DMS114 treated with DMSO at 0.1 percent for 48 hours (cell line): Measurements from ENCODE around the gene SH2D1A.
"Not testable (repeated sequence)": the region's sequence is repeated elsewhere in the genome, so short reads cannot be mapped to it uniquely, and the experiment has no call there.

Experiments used
- DNase-seq: peaks from one replicate; lab custom pipeline; 2025; ENCODE audit not compliant: unreplicated experiment; lab: John Stamatoyannopoulos, UW

The SH2D1A gene

DNA sequence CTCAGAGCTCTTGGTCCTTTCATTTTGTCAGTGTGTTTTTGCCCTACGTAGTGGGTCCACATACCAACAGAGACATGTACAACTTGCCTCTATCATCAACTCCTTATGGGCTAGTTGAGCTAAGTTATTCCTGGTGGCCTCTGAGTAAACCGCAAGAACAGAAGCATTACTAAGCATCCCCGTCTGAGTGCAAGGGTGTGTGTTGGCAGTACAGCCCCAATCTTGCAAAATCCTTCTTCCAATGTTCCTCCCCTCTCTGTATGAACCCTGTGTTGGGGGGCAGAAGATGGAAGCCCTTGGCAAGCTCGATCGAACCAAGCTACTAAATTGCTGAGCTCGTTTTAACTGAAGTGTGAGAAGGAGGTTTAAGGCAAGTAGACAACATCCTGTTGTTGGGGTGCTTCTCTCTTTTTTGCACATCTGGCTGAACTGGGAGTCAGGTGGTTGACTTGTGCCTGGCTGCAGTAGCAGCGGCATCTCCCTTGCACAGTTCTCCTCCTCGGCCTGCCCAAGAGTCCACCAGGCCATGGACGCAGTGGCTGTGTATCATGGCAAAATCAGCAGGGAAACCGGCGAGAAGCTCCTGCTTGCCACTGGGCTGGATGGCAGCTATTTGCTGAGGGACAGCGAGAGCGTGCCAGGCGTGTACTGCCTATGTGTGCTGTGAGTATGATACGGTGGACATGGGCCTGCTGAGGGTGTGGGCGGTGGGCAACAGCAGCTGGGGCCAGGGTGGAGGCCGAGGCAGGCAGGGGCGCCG, at the start of gene SH2D1A:
Gene SH2D1A, plus strand, starts transcription at position 447 of the 760 bp plus-strand sequence. Its CDS starts 80 bp downstream, at position 527.
- DNase-seq, result no peak

DNA sequence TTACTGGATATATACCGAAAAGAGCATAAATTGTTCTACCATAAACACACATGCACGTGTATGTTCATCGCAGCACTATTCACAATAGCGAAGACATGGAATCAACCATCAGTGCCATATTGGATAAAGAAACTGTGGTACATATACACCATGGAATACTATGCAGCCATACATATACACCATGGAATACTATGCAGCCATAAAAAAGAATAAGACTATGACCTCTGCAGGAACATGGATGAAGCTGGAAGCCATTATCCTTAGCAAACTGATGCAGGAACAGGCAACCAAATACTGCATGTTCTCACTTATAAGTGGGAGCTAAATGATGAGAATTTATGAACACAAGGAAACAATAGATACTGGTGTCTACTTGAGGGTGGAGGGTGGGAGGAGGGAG, 47.0 kb upstream of the SH2D1A start:
- not testable (repeated sequence) for DNase-seq

DNA sequence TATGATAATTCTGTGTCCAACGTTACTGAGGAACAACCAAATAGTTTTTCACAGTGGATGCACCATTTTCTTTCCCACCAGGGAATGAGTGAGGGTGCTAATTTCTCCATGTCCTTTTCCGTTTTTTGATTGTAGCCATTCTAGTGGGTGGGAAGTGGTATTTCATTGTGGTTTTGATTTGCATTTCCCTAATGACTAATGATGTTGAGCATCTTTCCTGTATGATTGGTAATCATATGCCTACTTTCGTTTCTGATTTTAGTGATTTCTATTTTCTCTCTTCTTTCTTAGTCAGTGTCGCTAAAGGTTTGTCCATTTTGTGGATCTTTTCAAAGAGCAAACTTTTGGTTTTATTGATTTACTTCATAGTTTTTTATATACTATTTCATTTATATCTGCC, 46.0 kb upstream of the SH2D1A start:
- DNase-seq, result no peak

DNA sequence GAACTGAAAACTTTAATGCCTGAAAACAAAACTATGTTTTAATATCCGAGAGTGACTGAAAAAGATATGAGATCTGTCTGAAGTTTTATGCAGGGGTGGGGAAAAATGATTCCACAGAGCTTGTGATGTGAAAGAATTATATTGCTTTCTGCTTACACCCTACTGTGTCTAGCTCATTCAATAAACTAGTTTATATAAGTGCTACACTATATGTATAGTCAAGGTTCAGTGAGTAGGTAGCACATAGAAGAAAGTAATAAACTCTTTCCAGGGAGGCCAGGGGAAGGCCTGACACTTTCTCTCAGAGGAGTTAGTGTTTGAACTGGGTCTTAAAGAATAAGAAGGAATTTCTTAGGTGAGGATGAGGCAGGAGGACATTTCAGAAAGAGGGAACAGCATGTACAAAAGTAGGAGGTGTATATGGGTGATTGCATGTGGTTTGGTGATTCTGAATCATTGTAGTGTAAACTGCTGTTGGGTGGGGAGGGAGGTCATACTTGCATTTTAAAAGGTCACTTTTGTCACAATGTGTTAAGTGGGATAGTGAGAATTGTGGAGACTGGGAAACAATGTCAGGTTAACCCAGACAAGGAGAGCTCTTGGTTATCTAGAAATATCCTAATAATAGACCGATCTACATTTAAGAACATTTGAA, 39.0 kb upstream of the SH2D1A start:
- no peak for DNase-seq

DNA sequence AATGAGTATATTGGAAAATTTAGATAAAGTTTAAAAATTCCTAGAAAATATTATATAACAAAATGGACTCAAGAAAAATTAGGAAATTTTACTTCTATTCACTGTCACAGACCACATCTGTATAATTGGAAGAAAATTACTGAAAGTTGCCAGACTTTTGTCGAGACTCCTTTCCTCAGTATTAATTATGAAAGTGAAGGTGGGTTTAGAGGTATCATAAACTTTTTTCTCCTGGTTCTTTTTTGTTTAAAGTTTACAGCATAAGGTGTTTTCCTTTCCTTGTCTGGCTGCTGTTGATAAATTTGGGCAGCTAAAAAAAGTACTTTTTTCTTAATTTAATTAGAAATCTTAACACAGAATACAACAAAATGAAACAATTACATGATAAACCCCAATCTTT, 20.6 kb upstream of the SH2D1A start:
- DNase-seq, result no peak

DNA sequence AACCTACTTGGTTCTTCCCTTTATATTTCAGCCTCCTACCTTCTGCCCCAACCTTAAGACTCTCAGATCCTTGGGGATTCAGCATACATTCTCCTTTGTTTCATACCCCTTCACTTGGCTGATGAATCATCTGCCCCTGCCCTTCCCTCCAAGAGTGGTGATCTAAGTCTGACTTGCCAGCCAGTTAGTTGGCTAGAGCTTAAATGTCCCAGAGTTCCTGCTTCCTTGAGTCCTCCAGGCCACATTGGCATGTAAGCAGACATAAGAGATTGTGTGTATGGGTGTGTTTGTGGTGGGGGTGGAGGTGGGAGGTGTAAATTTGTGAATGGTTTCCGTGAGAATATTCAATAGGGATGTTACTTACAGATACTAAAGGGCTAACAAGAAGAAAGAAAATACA, 17.6 kb upstream of the SH2D1A start:
- no peak for DNase-seq

DNA sequence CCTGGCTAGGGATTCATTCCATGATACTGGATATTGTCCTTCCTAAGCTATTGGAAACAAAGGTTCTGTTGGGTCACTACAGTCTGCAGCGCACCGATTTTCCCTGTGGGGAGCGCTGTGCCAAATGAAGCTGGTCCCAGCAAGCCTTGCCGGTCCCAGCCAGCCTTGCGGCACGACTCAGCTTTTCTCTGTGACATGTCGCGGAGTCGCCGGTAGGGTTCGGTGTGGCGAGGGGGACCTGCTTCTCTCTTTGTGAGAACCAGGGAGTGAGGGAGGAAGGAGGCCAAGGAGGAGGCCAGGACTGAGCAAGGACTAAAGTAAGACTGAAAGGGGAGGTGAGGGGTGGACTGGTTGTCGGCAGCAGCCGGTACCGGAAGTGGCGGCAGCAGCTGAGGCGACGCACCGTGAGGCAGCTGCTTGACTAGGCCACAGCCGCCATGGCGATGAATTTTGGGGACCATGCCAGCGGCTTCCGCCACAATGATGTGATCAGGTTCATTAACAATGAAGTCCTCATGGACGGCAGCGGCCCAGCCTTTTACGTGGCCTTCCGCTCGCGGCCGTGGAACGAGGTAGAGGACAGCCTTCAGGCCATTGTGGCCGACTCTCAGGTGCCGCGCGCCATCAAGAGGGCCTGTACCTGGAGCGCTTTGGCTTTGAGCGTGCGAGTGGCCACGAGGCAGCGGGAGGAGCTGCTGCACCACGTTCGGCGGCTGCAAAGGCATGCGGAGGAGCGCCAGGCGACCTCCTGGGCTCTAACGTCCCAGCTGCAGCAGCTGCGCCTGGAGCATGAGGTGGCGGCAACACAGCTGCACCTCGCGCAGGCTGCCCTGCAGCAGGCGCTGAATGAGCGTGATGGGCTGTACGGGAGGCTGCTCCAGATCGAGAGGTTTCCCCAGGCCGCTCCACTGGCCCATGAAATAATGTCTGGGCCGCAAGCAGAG, 13.6 kb upstream of the SH2D1A start, which contains the start of gene TEX13D:
Gene TEX13D, plus strand, starts transcription at position 180 of the 944 bp plus-strand sequence. Its CDS starts 258 bp downstream, at position 438.
- no peak for DNase-seq

DNA sequence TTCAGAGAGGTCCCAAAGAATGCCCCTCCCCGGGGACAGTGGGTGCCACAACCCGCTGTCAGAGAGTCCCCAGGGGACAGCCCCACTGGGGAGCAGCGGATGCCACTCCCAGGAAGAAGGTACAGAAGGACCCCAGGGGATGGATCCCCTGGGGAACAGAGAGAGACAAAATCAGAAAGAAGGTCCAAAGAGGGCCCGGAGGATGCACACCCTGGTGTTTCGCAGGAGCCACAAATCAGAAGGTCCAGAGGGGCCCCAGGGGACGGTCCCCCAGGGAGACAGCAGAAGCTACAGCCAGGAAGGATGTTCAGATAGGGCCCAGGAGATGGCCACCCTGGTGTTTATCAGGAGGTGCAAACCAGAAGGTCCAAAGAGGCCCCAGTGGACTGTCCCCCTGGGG, 12.5 kb upstream of the SH2D1A start:
- no peak for DNase-seq

DNA sequence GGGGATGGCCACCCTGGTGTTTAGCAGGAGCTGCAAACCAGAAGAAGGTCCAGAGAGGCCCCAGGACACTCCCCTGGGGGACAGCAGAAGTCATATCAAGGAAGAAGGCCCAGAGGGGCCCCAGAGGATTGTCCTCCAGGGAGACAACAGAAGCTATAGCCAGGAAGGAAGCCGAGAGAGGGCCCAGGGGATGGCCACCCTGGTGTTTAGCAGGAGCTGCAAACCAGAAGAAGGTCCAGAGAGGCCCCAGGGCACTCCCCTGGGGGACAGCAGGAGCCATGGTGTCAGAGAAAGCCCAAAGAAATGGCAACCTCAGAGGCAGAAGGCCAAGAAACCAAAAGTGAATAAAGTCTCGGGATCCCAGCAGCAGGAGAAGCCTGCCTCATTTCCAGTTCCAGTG, 11.8 kb upstream of the SH2D1A start:
- not testable (repeated sequence) for DNase-seq

DNA sequence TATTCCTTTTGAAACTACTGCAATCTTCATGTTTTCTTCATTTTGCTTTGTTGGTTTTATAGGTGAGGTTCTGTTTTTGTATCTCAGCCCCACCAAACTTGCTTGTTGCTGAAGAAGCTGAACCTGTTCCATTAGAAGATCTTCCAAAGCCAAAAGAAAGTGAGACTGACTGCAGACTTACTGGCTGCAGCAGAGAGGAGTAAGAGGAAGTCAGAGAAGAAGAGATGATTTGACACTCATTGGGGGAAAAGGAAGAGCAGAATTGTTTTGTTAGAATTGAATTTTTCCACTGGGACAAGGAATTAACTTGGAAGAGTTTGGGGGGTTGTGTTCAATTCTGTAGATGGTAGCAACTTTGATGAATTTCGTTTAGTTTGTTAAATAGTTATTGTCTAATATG, 10.8 kb upstream of the SH2D1A start:
- DNase-seq, result no peak

DNA sequence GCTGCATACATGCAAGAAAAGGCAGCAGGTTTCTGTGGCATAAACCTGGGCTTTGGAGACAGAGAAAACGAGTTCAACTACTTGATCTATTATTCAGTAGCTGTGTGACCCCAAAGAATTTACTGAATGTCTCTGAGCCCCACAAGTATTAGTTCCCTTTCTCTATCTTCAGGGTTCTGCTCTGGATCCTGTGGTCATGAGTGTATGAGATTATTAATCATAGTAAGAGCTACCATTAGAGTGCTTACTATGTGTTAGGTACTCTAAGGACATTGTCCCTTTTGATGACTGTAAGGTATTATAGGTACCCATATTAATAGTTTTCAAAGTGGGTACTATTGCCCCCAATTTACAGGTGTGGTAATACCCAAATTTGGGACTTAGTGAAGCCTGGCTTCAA, 8.4 kb upstream of the SH2D1A start:
- no peak for DNase-seq

DNA sequence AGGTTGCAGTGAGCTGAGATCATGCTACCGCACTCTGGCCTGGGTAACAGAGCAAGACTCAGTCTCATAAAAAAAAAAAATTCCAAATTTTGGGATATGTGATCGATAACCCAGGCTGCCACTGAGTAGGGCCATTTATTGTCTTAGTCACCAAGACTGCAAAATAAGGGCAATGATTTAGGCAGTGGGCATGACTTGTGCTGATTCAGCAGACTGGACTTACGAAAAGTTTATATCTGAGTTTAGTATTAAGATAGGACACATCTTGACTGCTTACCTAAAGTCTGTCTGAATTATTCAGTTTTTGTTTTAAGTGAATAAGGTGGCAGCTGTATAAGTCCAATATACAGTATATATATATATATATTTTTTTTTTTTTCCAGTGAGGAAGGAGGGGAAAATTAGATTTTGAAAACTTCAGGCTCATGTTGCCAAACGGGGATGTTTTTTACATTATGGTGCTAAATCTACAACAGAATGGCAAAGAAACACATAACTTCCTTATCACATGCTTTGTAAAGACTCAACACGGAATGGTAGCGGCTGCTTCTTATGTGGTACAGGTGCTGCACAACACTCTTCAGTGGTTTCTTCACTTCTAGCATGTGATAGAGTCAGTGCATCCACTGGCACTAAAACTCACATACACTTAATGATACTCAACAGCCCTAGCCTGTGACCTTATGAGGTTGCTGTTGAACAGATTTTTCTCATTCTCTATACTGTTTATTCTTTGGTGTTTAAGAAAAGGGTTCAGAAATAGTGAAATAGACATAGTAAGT, 7.4 kb upstream of the SH2D1A start:
- no peak for DNase-seq

DNA sequence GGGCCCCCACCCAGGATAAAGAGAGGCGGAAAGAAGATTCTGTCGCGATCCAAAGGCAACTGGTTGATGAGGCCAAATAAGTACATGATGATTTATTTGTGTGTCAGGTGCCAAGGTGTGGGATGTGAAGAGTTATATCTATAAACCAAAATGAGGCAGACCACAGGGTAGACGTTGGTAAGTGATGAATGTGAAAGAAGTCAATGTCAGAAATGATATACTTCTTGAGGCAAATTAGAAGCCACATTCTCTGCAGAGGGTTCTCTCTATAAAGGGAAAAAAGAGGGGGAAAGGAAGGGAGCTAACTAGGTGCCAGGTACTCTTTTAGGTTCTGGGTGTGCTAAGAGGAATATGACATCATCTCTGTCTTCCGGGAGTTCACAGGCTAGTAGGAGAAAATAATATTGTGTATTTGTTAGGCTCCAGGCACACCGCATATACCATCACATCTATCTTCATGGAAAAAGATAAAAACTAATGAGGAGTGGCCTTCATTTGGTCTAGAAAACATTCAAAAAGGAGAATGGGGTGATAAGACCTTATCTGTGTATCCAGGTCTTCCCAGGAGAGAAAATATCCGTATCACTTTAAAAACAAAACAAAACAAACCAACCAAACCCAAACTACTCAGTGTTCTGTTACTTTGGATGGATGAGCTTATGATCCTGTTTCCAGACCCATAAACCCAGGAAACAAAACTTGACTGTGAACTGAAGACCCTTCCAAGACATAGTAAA, 4.8 kb upstream of the SH2D1A start:
- DNase-seq, result no peak

DNA sequence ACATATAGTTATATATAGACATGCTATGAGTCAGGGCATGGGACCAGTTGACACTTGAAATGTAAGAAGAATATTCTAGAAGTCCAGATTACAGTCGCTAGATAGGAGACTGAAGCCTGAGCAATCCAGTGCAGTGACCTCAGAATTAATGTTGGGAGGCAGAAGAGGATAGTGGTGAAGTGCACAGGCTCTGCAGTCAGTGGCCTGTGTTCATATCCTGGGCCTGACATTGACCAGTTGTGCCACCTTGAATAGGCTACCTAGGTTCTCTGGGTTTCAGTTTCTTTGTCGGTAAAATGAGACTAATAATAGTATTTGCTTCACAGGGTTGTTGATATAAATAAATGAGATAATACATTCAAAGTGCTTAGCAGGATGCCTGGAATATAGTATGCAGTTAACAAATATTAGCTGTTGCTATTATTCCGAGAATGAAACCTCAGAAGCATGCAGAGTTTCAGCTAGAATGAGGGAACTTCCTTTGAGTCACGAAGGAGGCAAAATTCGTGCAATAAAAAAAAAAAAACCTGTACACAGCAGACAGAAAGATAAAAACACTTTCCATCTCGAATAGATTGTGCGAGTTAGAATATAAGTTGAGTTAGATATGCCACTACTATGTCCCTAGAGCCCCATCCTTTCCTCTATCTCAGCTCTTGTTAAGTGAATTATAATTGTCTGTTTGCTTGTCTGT, 4.0 kb upstream of the SH2D1A start:
- no peak for DNase-seq

DNA sequence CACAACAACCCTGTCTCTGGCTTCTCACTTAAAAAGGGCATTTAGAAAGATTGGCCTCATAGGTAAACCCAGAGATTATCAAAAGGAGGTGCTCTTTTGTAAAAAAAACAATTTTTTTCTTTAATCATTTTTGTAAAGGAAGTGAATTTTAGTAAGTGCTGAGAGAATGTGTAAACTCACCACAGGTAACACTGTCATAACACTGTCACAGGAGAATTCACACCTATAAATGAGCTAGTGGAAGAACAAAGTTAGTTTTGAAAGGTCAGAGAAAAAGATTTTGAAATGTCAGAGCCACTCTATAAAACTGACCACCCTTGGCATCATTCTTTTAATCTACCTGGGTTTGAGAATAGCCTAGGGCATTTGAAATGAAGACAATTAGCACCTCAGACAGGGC, 3.3 kb upstream of the SH2D1A start:
- no peak for DNase-seq

DNA sequence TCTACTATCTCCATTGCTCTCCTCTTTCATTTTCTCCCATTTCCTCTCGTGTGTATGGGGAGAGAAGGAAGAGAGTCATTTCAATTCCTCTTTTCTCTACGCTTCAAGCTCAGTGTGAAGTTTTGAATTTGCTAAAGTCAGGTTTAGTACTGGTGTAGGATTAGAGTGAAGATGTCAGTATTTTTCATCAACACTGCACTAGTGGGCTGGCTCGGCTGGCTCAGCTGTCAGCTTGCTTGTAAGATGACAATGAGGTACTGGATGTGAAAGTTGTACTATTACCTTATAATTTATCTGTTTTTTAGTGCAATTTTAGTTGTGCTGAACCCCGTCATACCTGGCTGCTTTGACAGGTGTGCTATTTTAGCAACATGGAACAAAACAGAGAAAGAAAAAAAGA, 2.1 kb upstream of the SH2D1A start:
- DNase-seq, result no peak

DNA sequence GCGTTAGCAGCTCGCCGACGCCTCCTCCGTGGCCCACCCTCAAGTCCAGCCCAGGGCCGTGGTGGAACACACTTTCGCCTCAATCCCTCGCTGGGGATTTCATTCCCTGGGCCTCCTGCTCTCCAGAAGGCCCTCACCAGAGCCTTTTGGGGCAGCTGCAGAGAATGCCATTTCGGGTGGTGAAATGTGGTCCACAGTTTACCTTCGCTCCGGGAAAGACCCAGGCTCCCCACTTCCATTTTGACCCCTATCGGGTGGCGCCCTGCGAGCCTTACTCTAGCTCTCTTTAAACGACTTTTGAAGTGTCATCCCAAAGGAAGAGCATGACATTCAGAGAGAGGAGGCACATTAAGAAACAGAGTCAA, 496 bp downstream of the SH2D1A start:
- DNase-seq, result no peak

DNA sequence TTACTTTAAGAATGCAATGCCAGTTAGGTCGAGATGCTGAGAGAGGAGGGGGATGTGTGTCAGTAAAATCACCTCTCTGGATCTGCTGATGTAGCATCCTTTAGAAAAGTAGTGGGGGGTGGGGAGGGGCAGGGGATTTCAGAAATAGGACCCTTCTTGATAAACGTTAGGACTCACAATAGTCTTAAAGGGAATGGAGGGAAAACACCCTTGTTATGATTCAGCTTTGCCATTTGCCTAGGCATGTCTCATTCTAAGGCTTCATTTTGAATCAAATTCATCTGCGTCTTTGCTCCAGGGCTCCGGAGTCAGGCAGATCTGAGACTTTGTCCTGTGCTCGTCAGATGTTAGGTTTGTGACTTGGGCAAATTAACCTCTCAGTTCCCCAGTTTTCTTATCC, 879 bp downstream of the SH2D1A start:
- no peak for DNase-seq

DNA sequence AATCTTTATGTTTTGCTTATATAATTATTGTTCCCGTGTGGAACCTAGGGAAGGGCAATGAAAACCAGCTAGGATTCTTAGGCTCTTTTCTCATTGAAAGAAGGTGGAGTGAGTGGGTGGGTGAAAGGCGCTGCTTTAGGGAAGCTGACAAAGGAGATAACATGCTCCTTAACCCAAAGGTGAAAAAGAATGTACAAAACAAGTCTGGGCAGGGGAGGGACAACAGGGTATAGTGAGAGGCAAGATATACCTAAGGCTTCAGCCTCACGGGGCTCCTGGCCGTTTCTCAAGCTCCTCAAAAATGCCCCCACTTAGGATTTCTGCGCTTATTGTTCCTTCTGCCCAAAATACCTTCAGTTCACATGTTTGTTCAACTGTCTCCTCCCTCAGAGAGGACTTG, 1.8 kb downstream of the SH2D1A start:
- DNase-seq, result no peak
